Measurements from ENCODE around the gene IL36B. TPM values are rescaled to one million over a fixed set of nuclear protein-coding genes. Genes with fewer than 3 reads are reported as not detected.

IL36B gene
- total and polyA plus RNA-seq, 2 donors (not counting 1 experiment from before 2014, with no cell fraction given): not detected

DNA sequence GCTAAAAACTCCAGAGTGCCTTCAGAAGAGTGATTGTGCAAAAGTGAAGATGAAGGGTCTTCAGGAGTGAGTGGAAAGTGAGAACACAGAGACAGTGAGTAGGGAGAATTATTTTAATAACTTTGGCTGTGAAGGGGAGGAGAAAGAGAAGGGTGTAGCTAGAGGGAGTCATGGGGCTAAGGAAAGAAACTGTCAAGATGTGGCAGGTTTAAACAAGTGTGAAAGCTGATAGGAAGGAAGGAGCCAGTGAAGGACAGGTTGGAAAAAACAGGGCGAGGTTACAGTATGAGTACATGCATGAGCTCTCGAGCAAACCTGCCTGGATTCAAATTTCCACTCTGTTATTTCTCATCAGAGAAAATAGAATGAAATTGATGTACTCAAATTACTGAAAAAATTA lies 32.9 kb upstream of the IL36B start:
- peaks cover 2% of the 10 kb centered on the region for H3K4me1 Mint-ChIP-seq
- H2AFZ ChIP-seq (ENCODE audit: insufficient read depth, low read depth, low read length, poor library complexity, severe bottlenecking): no peak overlapping the region
- intact Hi-C loops (cut with micrococcal nuclease): no loop called here
- WGBS (ENCODE audit: insufficient coverage): 80% methylated on average over 1 of the region's 2 CpGs
- H3K4me3 ChIP-seq (ENCODE audit: control extremely low read depth in 1 of 5, extremely low read depth in 1 of 5, insufficient read depth in 1 of 5, low read depth in 2 of 5, low read length in 4 of 5): no peak overlapping the region
- peaks cover 11 to 17% of the 10 kb centered on the region in 2 donors for H3K4me1 ChIP-seq (ENCODE audit: control insufficient read depth in 2 of 2, insufficient read depth in 2 of 2, low read length in 2 of 2)
- H3K9ac ChIP-seq (ENCODE audit: low read length): no peak overlapping the region
- DNase-seq (no peak), ATAC-seq (ENCODE audit: low read depth) (no peak)
- no peak overlapping the region for H3K27ac ChIP-seq (ENCODE audit: low read length in 2 of 2)
- CTCF ChIA-PET: interaction anchor here (0.9 to 2.4 kb wide), 4 partner anchors 9 to 53 kb away, joined by 3 to 8 read pairs (median 4); no protein-coding TSS in a partner anchor
- POLR2A ChIA-PET: no interaction called here
- H4K20me1 ChIP-seq (ENCODE audit: control insufficient read depth, insufficient read depth, low read length, poor library complexity, severe bottlenecking): no peaks in the 10 kb centered on the region
- TF ChIP-seq, protein P1, sequence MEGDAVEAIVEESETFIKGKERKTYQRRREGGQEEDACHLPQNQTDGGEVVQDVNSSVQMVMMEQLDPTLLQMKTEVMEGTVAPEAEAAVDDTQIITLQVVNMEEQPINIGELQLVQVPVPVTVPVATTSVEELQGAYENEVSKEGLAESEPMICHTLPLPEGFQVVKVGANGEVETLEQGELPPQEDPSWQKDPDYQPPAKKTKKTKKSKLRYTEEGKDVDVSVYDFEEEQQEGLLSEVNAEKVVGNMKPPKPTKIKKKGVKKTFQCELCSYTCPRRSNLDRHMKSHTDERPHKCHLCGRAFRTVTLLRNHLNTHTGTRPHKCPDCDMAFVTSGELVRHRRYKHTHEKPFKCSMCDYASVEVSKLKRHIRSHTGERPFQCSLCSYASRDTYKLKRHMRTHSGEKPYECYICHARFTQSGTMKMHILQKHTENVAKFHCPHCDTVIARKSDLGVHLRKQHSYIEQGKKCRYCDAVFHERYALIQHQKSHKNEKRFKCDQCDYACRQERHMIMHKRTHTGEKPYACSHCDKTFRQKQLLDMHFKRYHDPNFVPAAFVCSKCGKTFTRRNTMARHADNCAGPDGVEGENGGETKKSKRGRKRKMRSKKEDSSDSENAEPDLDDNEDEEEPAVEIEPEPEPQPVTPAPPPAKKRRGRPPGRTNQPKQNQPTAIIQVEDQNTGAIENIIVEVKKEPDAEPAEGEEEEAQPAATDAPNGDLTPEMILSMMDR (IDR thresholded peaks at IDR 0.05): no peak
- TF ChIP-seq EZH2 (IDR thresholded peaks at IDR 0.05; ENCODE audit: borderline replicate concordance, insufficient read depth, low read depth, low read length, poor library complexity, severe bottlenecking): no peak
- no peak overlapping the region for H3K27ac Mint-ChIP-seq
- no peaks in the 10 kb centered on the region for H3K79me2 ChIP-seq (ENCODE audit: control insufficient read depth, insufficient read depth, low read length)
- no peak overlapping the region for H3K4me2 ChIP-seq (replicated peaks; ENCODE audit: low read depth, low read length, poor library complexity, severe bottlenecking)
- H3K9me3 ChIP-seq (ENCODE audit: control extremely low read depth in 1 of 3, control insufficient read depth in 2 of 3, insufficient read depth in 1 of 3, low read length in 2 of 3): peaks cover 0 to 3% (median 0%) of the 10 kb centered on the region in 3 donors
- no peaks in the 10 kb centered on the region for H3K9me3 Mint-ChIP-seq (ENCODE audit: insufficient read depth)
- peaks cover 15% of the 10 kb centered on the region for H3K27me3 Mint-ChIP-seq
- H3K27me3 ChIP-seq (replicated peaks in 1 of 4; ENCODE audit: control extremely low read depth in 1 of 4, control insufficient read depth in 3 of 4, insufficient read depth in 4 of 4, low read length in 3 of 4): peaks cover 0 to 12% (median 3%) of the 10 kb centered on the region in 4 experiments
- no peak overlapping the region for H3K4me3 Mint-ChIP-seq
- H3K36me3 ChIP-seq (replicated peaks in 1 of 2; ENCODE audit: control extremely low read depth in 1 of 2, control insufficient read depth in 1 of 2, extremely low read depth in 1 of 2, insufficient read depth in 2 of 2, low read length in 1 of 2): no peaks in the 10 kb centered on the region

DNA sequence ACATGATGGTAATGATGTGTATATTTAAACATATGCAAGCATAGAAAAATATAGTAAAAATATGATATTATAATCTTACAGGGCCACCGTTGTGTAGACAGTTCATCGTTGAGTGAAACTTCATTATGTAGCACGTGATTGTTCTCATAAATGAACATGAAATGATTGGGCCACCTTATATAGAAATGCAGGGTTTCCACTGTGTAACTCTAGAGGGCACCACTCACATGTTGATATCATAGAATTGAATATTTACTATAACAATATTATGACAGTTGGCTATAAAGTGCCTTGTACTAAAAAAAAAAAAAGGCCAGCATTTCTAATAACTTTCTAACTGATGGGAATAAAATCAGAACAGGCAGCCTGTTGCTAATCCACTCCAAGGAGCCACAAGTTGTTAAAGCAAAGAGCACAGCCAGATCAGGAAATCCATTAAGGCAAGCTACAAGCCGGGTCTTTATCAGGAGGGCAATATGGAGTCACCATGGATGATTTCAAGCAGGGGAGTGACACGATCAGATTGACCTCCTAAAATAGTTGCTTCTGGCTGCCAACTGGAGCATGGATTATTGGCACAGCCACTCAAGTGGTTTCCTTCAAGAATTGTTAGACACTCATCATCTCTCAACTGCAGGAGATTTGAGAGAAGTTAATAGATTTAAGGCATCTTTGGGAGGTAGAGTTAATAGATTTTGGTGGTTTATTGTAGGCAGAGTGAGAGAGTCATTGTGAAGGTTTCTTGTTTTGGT lies 31.8 kb upstream of the IL36B start:
- no peaks in the 10 kb centered on the region for H3K9me3 Mint-ChIP-seq (ENCODE audit: insufficient read depth)
- Histone ChIP-seq H3K9ac (ENCODE audit: low read length) (no peak overlapping the region), H3K27ac (ENCODE audit: low read length in 2 of 2) (no peak overlapping the region), H2AFZ (ENCODE audit: insufficient read depth, low read depth, low read length, poor library complexity, severe bottlenecking) (no peak overlapping the region), H4K20me1 (ENCODE audit: control insufficient read depth, insufficient read depth, low read length, poor library complexity, severe bottlenecking) (no peaks in the 10 kb centered on the region), H3K4me1 (ENCODE audit: control insufficient read depth in 2 of 2, insufficient read depth in 2 of 2, low read length in 2 of 2) (peaks cover 1 to 6% of the 10 kb centered on the region in 2 donors), H3K4me3 (ENCODE audit: control extremely low read depth in 1 of 5, extremely low read depth in 1 of 5, insufficient read depth in 1 of 5, low read depth in 2 of 5, low read length in 4 of 5) (no peak overlapping the region), H3K36me3 (replicated peaks in 1 of 2; ENCODE audit: control extremely low read depth in 1 of 2, control insufficient read depth in 1 of 2, extremely low read depth in 1 of 2, insufficient read depth in 2 of 2, low read length in 1 of 2) (no peaks in the 10 kb centered on the region), H3K4me2 (replicated peaks; ENCODE audit: low read depth, low read length, poor library complexity, severe bottlenecking) (no peak overlapping the region), H3K9me3 (ENCODE audit: control extremely low read depth in 1 of 3, control insufficient read depth in 2 of 3, insufficient read depth in 1 of 3, low read length in 2 of 3) (peaks cover 0 to 3% (median 0%) of the 10 kb centered on the region in 3 donors), H3K27me3 (replicated peaks in 1 of 4; ENCODE audit: control extremely low read depth in 1 of 4, control insufficient read depth in 3 of 4, insufficient read depth in 4 of 4, low read length in 3 of 4) (peaks cover 0 to 12% (median 3%) of the 10 kb centered on the region in 4 experiments), H3K79me2 (ENCODE audit: control insufficient read depth, insufficient read depth, low read length) (no peaks in the 10 kb centered on the region)
- H3K4me3 Mint-ChIP-seq: no peak overlapping the region
- H3K4me1 Mint-ChIP-seq: peaks cover 2% of the 10 kb centered on the region
- H3K27me3 Mint-ChIP-seq: peaks cover 24% of the 10 kb centered on the region
- TF ChIP-seq EZH2 (IDR thresholded peaks at IDR 0.05; ENCODE audit: borderline replicate concordance, insufficient read depth, low read depth, low read length, poor library complexity, severe bottlenecking): no peak
- TF ChIP-seq, protein P1 (IDR thresholded peaks at IDR 0.05): peak; percentile 62
- ChIA-PET CTCF (interaction anchor here (0.7 to 5.5 kb wide), 8 partner anchors 14 to 305 kb away, joined by 3 to 61 read pairs (median 4); no protein-coding TSS in a partner anchor), POLR2A (no interaction called here)
- DNase-seq (peak; percentile 30), ATAC-seq (ENCODE audit: low read depth) (no peak)
- WGBS (ENCODE audit: insufficient coverage): 100% methylated on average over 1 of the region's 5 CpGs
- intact Hi-C loops (cut with micrococcal nuclease): no loop called here
- no peak overlapping the region for H3K27ac Mint-ChIP-seq
